HG03558 (cell line): ENCODE results near the gene REP15.
"Not testable (repeated sequence)": the region's sequence is repeated elsewhere in the genome, so short reads cannot be mapped to it uniquely, and the experiment has no call there.

Experiments
- ATAC-seq: cut with Tn5 transposase; IDR thresholded peaks from one replicate; pipeline ENCODE4 v1.9.1; 2021; ENCODE audit warnings: moderate number of reproducible peaks; ENCODE audit not compliant: unreplicated experiment; ENCODE audit errors: extremely low read depth

The REP15 gene, protein sequence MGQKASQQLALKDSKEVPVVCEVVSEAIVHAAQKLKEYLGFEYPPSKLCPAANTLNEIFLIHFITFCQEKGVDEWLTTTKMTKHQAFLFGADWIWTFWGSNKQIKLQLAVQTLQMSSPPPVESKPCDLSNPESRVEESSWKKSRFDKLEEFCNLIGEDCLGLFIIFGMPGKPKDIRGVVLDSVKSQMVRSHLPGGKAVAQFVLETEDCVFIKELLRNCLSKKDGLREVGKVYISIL

DNA sequence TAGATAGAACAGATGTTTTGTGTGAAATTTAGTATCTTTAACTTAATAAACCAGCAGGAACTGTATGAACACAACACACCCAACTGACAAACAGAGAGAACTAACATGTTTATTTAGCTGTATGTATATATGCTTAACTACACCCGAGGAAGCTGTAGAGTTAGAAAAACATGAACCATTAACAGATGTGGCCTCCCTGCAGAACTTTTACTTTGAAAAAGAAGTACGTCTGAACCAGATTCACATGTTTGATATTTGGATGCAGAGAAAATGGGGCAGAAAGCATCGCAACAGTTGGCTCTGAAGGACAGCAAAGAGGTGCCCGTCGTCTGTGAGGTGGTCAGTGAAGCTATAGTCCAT lies at the start of gene REP15:
Gene REP15, plus strand, starts transcription at position 155 of the 360 bp plus-strand sequence. Its CDS starts 116 bp downstream, at position 271.
- no peak for ATAC-seq

GRCh38 chr12:27650011-27650410 lies 46.2 kb upstream of the REP15 start:
- no peak for ATAC-seq

GRCh38 chr12:27651201-27651600 lies 45.0 kb upstream of the REP15 start:
- no peak for ATAC-seq

DNA sequence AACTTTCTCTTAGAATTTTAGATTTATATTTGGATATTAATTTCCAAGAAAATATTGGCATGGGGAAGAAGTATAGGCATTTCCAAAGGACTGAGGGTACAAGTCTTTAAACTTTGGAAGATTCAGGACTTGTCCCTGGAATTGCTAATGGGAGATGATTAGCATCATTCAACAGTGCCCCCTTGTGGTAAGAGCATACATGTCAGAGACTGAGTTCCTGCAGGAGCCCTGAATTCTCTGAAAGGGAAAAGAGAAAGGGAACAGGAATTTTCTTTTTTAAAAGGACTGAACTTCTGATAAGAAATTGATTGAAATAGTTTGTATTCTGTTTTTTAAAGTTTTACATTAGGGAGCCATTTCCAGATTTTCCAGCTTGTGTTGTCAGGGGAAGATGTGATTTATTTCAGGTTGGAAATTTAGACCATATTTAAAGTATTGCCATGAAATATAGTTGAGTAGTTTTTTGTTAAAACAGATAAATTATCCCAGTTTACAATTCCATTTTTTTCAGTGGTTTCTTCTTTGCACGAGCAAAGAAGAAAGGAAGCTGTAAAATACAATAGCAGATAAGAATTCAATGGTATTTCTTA lies 44.0 kb upstream of the REP15 start:
- no peak for ATAC-seq

DNA sequence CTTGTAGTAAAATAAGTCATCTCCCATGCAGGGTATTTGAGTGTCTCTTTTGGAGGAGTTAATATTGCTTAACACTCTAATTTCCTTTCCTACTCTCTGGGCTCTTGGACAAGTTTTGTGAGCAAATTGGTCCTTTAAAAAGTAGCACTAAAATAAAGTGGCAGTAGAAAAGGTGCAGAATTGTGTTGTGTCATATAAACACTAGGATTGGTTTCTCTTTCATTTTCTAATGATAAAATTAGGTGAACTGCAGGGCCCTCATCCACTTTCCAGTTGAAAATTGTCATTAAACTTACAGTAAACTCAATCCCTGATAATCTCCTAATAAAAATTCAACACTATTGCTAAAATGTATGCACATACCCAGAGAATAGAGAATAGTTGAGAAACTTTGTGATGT lies 42.6 kb upstream of the REP15 start:
- no peak for ATAC-seq

DNA sequence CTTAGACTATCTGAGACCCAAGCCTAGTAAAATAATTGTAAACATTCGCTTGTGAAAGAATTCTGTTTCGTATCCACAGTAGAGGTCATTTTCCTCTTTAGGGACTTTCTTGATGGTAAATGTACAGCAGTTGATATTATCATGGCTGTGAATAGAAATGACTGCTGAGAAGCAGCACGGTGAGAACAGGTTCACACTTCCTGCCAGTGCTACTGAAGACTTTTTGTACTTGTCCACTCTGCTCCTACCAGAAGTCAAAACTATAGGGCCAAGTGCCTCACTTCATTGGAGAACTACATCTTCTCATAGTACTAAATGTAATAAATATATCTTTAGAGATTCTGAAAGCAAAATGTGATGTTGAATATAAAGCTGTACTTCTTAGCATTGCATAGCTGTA lies 40.8 kb upstream of the REP15 start:
- not testable (repeated sequence) for ATAC-seq

DNA sequence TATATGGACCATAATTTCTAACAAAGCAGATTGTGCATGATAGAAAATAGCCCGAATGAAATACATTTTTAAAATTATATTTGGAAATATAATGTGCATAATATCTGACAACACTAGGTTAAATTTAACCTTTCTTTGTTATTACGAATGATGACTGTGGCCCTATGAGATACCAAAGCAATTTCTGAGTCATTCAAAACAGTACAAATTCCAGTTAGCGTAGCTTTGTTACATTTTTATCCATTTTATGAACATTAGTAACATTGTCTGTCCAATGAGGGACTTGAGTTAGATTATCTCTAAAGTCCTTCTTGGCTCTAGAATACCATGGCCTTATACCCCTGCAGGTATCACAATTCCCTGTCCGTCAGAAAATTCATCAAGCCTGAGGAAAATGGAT lies 39.0 kb upstream of the REP15 start:
- no peak for ATAC-seq

GRCh38 chr12:27665704-27666103 lies 30.5 kb upstream of the REP15 start:
- ATAC-seq, result no peak

GRCh38 chr12:27666510-27666909 lies 29.7 kb upstream of the REP15 start:
- no peak for ATAC-seq

GRCh38 chr12:27667540-27667939 lies 28.7 kb upstream of the REP15 start:
- ATAC-seq, result no peak

DNA sequence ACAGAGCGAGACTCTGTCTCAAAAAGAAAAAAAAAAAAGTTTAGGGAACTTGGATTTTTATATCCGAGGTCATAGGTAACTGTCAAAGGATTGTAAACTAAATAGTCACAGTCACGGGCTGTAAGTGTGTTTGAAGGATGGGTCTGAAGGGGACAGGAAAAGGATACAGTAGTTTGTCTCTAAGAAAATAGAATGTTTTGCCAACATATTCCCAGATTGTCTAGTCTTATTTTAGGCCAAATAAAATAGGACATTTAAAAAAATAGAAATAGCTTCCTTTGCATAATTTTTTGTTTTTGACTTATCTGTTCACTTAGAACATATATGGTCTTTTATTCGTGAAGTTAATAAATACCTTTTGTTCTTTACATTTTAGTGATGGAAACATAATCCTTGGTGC lies 24.2 kb upstream of the REP15 start:
- ATAC-seq, result no peak

GRCh38 chr12:27672643-27673042 lies 23.6 kb upstream of the REP15 start:
- ATAC-seq, result no peak

DNA sequence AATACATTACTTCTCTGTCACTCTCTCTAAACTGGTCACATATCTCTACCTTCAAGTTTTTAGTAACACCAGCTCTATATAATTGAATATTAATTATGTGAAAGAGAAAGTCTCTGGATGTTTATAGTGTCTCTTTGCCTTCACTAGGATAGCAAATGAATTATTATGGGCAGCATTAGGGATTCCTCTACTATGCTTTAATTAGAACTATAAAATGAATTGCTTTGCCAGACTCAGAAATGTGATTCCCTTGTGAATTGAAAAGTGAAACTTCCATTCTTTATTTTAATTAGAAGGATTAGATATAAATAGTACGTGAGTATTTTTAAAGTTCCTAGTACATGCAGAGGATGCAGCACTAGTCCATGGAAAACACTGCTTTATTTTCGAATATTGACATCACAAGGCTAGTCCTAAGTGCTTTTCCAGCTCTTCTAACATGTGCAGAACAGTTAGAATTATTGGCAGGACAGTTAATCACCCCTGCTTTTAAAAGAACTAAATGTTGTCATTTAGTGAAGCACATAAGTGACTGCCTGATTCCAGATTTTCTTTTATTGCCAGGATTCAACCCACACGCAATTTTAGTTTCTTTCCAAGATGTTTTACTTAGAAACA lies 23.0 kb upstream of the REP15 start:
- ATAC-seq, result no peak

GRCh38 chr12:27674989-27675388 lies 21.3 kb upstream of the REP15 start:
- ATAC-seq, result no peak

- no peak for ATAC-seq
Measured at GRCh38 chr12:27680619-27681018, 15.6 kb upstream of the REP15 start.

DNA sequence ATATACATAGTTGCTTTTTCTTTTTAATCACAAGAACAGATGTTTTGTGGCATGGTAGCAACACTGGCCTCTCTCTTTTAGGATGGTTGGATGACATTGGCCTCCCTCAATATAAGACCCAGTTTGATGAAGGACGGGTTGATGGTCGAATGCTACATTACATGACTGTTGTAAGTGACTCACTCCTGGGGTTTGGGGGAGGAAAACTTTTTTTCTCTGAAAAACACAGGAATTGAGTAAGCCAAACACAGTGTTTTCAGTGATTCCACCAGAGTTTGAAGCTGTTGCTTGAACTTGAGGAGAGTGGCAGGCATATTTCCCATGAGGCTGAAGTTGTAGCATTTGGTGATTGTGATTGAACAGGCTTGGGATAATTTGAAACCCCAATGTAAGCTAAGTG lies 13.7 kb upstream of the REP15 start:
- ATAC-seq, result no peak

- no peak for ATAC-seq
Measured at GRCh38 chr12:27685274-27685673, 11.0 kb upstream of the REP15 start.

DNA sequence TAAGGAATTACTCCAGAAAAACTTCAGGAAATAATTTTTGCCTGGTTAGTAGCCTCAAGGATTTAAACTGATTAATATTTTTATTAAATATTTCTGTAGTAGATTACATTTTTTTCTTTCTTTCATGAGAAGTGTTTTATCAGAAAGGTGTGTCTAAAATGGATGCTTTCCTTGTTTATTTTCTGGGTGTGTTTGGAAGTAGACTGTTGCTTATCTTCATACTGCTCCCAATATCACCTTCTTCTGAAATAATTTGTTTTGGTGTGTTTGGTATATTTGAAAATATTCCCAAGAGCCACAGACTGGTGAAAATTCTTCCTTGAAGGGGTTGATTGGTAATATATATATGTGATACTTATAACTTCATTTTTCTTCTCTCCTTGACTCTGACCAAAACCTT lies 10.1 kb upstream of the REP15 start:
- no peak for ATAC-seq

DNA sequence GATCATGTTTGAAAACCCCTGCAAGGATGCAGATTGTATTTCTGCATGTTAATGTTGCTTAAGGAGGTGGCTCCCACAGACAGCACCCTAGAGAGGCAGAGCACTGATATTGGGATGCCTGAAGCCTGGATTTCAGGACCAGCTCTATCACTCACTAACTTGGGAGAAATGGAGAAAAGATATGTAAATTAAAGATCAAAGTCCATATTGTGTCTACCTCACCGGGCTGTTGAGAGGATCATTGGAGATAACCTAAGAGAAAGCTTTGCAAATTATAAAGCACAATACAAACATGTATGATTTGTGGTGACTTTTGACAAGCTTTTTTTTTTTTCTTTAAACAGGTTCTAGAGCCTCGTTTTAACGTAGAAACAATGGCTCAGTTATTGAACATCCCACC lies 7.6 kb upstream of the REP15 start:
- no peak for ATAC-seq

DNA sequence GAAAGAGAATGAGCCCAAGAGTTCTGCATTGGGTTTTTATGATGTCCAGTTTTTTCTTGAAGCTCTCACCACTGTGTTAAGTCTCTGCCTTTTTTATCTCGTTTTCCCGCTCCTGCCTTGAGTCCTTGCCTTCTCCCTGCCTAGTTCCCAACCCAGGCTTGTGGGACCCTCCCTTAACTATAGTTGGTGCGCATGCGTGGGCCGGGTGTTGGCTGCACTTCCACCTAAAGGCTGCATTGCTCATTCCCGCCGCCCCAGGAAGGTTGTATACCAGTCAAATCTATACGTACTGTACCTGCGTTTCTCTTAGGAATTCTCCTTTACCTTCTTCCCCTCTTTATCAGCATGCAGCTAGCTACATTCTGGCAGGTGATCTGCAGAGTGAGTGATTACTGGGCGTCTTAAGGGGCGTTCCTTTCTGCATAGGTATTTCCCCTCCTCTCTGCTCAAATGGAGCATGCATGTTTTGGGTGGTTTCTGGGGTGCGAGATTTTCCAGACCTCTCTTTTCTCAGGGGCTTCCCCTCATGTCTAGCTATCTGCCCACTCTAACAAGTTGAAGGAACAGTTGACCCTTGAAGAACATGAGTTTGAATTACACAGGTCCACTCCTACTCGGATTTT lies 6.6 kb upstream of the REP15 start:
- no peak for ATAC-seq

DNA sequence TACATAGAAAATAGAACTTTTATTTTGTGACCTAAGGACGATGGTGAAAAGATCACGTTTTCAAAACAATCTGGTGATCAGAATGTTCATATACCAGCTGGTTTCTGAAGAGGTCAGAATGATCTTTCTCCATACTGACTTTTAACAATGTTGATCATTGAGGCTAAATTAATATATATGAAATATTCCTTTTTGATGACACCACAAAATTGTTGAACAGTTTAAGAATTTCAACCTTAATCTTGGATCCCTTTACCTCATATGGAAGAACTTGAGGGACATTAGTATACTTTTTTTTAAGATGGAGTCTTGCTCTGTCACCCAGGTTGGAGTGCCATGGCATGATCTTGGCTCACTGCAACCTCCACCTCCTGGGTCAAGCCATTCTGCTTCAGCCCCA lies 2.8 kb upstream of the REP15 start:
- ATAC-seq, result no peak
